ENCODE measurements around the gene DGKZ.
"Not testable (repeated sequence)": the region's sequence is repeated elsewhere in the genome, so short reads cannot be mapped to it uniquely, and the experiment has no call there.

Gene DGKZ, protein sequence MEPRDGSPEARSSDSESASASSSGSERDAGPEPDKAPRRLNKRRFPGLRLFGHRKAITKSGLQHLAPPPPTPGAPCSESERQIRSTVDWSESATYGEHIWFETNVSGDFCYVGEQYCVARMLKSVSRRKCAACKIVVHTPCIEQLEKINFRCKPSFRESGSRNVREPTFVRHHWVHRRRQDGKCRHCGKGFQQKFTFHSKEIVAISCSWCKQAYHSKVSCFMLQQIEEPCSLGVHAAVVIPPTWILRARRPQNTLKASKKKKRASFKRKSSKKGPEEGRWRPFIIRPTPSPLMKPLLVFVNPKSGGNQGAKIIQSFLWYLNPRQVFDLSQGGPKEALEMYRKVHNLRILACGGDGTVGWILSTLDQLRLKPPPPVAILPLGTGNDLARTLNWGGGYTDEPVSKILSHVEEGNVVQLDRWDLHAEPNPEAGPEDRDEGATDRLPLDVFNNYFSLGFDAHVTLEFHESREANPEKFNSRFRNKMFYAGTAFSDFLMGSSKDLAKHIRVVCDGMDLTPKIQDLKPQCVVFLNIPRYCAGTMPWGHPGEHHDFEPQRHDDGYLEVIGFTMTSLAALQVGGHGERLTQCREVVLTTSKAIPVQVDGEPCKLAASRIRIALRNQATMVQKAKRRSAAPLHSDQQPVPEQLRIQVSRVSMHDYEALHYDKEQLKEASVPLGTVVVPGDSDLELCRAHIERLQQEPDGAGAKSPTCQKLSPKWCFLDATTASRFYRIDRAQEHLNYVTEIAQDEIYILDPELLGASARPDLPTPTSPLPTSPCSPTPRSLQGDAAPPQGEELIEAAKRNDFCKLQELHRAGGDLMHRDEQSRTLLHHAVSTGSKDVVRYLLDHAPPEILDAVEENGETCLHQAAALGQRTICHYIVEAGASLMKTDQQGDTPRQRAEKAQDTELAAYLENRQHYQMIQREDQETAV

DNA sequence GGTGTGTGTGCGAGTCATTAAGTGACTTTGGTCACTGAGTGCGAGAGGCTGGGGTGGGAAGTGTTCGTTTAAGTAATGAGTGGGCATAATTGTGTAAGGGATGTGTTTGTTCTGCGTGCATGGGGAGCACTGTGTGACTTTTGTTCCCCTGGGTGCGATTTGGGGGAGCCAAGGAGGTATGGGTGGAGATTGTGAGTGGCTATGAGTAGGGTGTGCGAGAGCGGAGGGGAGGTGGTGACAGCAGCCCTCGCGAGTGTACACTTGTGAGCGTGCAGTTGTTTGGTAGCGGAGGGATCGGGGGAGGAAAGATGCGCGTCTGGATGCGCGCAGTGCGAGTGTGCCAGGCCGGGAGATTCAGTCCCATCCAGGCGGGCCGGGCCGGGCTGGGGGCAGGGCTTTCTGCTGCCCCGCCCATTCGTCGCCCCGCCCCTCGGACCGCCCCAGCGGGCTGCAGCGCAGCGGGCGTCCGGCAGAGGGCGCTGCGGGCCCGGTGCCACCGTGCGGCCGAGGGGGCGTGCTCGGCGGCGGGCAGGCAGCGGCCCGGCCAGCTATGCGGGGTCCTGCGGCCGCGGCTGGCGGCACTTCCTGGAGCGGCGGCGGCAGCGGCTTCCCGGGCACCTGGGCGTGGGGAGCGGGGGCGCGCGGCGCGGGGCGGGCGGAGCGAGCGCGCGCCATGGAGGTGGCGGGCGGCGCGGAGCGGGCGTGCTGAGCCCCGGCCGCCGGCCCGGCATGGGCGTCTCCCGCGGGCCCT is at the start of gene DGKZ:
TSS of gene DGKZ (plus strand) at position 578 of the 751 bp plus-strand sequence. CDS start 197 bp downstream, outside the sequence.
- DNase-seq, result peak; percentile 91

DNA sequence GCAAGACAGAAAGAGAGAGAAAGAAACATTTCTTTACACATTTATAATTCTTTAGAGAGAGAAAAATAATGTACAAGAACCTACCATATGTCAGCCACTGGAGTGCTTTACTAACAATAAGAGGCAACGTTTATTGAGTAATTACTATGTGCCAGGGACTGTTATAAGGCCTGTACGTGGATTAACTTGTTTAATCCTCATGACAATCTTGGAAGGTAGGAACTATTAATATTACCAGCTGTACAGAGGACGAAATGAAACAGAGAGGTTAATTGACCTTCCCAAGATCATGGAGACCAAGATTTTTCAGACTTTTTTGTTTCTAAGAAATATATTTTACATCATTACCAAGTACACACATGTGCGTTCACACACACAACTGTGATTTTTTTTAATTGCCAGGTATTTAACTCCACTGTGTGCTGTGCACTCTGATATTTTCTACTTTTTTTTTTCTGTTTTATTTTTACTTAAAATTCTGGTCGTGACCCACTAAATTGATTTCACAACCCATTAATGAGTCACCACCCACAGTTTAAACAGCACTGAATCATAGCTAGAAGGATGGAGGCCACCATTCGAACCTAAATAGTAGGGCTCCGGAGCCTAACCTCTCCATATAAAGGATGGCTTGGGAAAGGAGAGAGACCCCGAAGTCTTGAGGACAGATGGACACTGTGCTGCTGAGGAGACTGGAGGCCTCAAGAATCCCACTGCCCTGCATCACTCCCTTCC is 48.4 kb upstream of the DGKZ start:
- DNase-seq, result no peak

GRCh38 chr11:46299451-46299961 is 47.8 kb upstream of the DGKZ start:
- DNase-seq, result no peak

DNA sequence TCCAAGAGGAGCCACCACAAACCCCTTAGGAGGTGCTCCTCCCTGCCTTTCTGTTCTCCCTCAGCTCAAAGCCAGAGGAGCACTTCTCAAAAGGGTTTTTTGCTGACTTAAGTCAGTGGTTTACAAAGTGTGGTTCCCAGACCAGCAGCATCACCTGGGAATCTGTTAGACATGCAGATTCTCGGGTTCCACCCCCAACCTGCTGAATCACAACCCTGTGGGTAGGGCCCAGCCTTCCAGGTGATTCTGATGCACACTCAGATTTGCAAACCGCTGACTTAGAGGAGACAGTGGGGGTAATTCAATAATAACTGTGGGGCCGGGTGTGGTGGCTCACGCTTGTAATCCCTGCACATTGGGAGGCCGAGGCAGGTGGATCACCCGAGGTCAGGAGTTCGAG is 47.0 kb upstream of the DGKZ start:
- no peak for DNase-seq

DNA sequence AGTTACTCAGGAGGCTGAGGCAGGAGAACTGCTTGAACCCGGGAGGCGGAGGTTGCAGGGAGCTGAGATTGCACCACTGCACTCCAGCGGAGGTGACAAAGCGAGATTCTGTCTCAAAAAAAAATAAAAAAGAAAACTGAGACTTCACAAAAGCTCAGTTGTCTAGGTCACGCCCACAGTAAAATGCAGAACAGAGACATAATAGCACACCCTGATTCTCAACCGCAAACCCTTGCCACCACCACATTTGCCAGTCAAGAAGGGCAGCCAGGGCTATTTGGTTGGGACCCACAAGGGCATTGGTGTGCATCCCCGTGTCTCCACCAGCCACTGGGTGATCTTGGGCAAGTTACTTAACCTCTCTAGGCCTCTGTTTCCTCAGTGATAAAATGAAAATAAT is 44.4 kb upstream of the DGKZ start:
- no peak for DNase-seq

GRCh38 chr11:46304036-46304435 is 43.2 kb upstream of the DGKZ start:
- not testable (repeated sequence) for DNase-seq

- DNase-seq, result no peak
These were observed 42.6 kb upstream of the DGKZ start for GRCh38 chr11:46304605-46305179.

DNA sequence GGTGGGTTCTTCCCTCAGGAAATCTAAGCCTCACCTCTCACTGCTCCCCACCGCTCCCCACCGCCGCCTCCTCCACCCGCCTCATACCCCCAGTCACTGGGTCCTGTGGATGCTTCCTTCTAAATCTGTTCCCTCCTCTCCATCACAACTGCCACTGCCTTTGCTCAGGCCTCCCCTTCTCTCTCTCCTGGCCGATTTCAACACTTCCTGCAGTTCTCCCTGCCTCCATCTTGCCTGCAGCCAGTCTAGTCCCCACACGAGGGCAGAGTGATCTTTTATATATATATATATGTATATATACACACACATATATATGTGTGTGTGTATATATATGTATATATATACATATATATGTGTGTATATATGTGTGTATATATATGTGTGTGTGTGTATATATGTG is 42.0 kb upstream of the DGKZ start:
- no peak for DNase-seq

GRCh38 chr11:46306296-46306853 is 40.9 kb upstream of the DGKZ start:
- DNase-seq, result no peak

DNA sequence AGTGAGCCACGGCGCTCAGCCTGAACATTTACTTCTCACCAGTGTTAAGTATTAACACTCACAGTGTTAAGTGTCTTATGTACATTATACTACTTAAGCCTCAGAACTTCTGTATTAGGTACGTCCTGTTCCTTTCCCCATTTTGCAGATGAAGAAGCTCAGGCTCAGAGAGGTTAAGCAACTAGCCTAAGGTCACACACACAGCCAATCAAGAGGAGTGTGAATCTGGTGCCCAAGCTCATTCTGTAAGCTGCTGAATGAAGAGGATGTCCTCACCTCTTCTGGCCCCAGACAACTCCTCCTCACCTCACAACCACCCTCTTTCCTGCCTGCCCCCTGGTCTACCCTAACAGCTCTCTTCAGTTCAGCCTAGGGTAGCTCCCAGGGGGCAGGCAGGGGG is 39.9 kb upstream of the DGKZ start:
- no peak for DNase-seq

DNA sequence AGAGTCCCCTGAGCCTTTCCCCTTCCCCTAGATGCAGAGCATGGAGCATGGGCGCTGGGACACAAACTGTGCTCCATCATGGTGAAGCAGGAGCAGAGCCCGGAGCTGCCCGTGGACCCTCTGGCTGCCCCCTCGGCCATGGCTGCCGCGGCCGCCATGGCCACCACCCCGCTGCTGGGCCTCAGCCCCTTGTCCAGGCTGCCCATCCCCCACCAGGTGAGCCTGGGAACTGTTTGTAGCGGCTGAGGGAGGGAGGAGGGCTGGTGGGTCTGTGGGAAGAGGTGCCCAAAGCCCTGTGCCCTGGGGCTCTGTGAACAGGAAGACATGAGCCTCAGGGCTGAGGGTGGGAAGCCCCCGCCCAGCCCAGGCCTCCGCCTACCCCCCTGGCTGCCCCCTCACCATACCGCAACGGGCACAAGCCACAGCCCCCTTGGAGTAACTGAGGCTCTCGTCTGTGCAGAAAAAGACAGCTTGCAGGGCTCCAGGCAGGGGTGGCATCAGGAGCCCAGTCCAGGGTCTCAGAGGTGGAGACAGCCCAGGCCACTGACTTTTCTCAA is 39.4 kb upstream of the DGKZ start:
- no peak for DNase-seq

- DNase-seq, result peak; percentile 28
These were observed 38.4 kb upstream of the DGKZ start for GRCh38 chr11:46308631-46309419.

DNA sequence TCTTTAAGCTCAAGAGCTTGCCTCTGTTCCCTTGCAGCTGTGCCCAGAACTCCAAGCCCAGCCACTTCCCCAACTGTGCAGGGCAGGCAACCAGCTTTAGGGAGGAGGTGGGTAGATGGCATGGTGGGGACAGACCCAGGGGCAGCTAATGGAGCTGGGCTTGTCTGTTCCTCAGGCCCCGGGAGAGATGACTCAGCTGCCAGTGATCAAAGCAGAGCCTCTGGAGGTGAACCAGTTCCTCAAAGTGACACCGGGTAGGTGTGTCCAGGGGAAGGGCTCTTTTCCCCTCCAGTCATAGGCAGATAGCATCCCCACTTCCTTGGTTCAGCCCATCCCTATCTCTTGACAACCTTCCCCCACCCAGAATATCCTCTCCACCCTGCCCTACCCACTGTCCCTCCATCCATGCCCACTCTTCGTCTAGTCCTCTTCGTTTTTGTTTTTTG is 37.4 kb upstream of the DGKZ start:
- DNase-seq, result no peak

GRCh38 chr11:46315033-46315738 is 32.1 kb upstream of the DGKZ start:
- DNase-seq, result no peak

DNA sequence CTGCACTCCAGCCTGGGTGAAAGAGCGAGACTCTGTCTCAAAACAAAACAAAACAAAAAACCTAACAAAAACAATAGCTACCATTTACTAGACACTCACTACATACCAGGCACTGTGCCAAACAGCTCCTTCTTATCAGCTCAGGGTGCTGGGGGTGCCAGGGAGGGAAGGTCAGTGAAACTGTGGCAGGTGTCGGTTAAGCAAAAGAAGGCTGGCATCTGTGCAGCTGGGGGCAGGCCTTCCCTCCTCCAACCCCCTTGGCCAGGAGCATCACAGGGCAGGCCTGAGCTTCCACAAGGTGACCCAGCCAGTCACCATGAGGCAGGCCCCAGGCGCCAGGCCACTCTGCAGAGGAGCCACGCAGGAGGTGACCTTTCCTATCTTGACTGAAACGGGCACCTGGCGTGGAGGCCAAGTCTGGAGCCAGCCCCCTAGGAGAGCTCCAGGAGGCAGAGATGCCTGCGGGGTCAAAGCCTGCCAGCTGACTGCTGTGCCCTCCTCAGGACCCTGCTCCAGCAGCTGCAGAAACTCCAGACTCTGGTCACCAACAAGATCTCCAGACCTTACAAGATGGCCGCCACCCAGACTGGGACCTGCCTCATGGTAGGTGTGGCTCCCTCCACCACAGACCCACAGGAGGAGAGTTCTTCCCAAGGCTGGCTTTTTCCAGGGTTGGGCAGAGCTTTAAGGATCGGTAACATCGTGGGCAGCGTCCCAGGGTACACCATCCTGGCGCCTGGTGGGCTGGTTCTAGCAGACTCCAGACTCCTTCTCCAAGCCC is 31.3 kb upstream of the DGKZ start:
- DNase-seq, result no peak

DNA sequence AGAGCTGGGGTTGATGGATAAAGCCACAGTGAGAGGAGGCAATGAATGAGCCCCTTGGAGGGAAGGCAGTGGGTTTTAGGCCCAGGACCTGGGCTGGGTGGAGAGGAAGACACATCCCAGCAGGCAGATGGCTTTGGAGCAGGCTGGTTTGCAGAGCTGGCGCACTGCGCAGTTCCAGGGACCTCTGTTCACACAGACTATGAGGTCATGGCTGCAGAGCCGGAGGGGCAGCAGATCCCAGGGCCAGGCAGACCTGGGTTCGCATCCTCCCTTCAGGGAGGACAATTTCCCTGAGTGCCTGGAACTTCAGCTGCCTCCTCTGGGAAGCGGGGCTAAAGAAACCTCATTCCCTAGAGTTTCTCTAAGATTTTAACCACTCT is 28.2 kb upstream of the DGKZ start:
- DNase-seq, result no peak

DNA sequence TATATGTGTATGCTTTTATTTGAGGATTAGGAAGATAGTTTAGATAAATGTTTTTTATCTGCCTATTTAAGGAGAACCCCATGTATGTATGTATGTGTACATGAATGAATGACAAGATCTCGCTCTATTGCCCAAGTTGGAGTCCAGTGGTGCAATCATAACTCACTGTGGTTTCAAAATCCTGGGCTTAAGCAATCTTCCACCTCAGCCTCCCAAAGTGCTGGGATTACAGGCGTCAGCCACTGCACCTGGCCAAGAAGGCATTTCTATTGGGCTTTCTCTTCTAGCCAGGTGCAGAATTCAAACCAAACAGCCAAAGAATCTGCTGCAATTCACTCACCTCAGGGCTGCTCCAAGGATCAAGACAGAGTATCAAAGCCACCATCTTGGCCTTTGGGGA is 25.5 kb upstream of the DGKZ start:
- no peak for DNase-seq

GRCh38 chr11:46322759-46323158 is 24.5 kb upstream of the DGKZ start:
- DNase-seq, result no peak
